ENCODE results near the gene TJP1.
"Not testable (repeated sequence)": the region's sequence is repeated elsewhere in the genome, so short reads cannot be mapped to it uniquely, and the experiment has no call there.

TJP1 gene

GRCh38 chr15:29799859-29800258 lies 22.4 kb downstream of the TJP1 start:
- DNase-seq = no peak

DNA sequence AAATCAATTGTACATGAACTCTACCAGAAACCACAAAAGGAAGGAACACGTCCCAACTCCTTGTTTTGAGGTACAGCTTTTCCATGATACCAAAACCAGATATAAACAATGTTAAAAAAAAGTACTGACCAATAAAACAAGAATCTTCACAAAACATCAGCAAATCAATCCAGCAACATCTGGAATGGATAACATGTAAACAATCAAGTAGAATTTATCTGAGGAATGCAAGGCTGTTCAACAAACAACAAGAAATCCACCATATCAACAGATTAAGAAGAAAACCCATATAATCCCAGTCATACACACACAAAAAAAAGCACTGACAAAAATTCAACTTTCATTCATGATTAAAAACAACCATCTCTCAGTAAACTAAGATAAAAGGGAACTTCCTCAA lies 26.7 kb downstream of the TJP1 start:
- no peak for DNase-seq

DNA sequence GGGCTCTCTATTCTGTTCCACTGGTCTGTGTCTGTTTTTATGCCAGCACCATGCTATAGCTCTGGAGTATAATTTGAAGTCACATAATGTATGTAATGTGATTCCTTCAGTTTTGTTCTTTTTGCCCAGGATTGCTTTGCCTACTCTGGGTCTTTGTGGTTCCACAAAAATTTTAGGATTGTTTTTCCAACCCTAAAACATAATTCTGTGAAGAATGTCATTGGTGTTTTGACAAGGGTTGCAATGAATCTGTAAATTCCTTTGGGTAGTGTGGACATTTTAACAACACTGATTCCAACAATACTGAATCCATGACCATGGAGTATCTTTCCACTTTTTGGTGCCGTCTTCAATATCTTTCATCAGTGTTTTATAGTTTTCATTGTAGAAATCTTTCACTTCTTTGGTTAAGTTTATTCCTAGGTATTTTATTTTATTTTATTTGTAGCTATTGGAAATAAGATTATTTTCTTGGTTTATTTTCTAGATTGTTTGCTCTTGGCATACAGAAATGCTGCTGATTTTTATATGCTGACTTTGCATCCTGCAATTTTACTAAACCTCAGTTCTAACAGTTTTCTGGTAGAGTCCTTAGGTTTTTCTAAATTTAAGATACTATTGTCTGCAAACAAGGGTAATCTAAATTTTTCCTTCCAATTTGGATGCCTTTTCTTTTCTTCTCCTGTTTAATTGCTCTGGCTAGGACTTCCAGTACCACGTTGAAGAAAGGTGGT lies 29.7 kb downstream of the TJP1 start:
- DNase-seq = no peak

DNA sequence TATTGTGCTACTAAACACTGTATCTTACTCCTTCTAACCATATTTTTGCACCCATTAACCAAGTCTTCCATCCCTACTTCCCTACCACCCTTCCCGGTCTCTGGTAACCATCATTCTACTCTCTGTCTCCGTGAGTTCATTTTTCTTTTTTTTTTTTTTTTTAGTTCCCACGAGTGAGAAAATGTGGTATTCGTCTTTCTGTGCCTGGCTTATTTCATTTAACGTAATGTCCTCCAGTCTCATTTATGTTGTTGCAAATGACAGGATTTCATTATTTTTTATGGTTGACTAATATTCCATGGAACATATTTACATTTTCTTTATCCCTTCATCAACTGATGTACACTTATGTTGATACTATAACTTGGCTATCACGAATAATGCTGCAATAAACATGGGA lies 31.7 kb downstream of the TJP1 start:
- no peak for DNase-seq

DNA sequence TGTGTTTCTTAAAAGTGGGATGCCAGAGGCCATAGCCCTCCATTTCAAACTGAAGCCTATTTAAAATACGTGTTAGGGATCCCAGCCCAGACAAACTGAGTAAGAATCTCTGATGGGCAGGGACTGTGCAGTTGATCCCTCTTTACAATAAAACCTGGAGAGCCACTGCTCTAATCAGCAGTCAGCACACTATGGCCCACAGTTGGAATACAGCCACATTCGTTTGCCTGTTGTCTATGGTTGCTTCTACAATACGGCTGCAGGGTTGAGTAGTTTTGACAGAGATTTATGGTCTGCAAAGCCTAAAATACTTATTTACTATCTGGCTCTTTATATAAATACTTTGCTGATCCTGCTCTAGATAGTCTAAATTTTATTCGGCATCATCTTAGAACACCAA lies 32.4 kb downstream of the TJP1 start:
- no peak for DNase-seq

DNA sequence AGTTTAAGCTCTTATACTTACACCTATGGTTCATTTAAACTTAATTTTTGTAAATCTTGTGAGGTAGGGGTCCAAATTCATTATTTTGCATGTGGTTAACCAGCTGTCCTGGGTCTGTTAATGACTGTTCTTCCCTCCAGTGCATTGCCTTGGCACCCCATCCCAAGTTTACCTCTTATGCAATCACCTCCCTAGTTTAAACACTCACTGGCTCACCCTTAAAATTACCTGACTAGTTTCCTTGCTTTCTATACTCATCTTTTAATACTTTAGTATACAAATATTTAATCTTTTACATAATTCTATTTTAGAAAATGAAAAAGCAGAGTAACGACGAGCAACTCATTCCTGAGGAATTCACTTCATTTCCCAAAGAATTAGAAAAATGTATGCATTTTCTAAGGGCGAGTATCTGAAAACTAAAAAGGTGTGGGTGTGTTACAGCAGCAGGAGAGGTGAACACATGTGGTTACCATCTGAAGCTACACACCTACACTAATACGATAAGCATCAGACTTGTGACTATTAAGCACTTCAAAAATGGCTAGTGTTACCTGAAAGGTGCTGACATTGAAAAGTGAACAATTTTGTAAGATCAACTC lies 33.7 kb downstream of the TJP1 start:
- no peak for DNase-seq

GRCh38 chr15:29787767-29788166 lies 34.5 kb downstream of the TJP1 start:
- DNase-seq = no peak

GRCh38 chr15:29785642-29786041 lies 36.6 kb downstream of the TJP1 start:
- DNase-seq = no peak

GRCh38 chr15:29785136-29785535 lies 37.1 kb downstream of the TJP1 start:
- no peak for DNase-seq

DNA sequence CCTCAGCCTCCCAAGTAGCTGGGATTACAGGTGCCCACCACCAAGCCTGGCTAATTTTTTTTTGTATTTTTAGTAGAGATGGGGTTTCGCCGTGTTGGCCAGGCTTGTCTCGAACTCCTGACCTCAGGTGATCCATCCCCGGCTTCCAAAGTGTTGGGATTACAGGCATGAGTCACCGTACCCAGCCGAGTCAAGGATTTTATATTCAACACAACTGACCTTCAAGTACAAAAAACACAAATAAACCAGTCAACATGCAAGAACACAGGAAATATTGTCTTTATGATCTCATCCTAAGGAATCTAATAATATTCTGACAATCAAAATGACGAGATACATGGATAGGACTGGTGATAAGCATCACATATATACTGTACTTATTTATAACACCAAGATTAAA lies 37.9 kb downstream of the TJP1 start:
- no peak for DNase-seq

- not testable (repeated sequence) for DNase-seq
These were observed 39.5 kb downstream of the TJP1 start for GRCh38 chr15:29782816-29783215.

DNA sequence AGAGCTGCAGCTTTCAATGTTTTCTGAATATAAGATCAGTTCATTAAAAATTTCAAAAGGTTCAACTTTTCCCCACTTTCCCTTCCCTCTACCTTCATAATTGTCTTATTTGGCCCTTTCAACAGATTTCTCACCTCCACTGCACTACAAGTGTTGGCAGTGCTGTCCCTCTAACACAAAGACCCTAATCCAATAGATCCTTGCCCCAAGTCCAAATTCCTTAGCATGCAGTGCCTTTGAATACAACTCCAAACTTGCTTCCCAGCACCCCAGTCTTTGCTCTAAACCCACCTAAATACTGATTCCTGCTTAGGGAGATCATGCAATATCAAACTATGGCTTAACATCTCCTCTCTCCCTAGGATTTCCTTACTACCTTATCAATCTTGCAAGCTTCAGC lies 43.9 kb downstream of the TJP1 start:
- no peak for DNase-seq

GRCh38 chr15:29776859-29777258 lies 45.4 kb downstream of the TJP1 start:
- DNase-seq = no peak

GRCh38 chr15:29774900-29775299 lies 47.4 kb downstream of the TJP1 start:
- DNase-seq = no peak

GRCh38 chr15:29773816-29774215 lies 48.5 kb downstream of the TJP1 start:
- no peak for DNase-seq

DNA sequence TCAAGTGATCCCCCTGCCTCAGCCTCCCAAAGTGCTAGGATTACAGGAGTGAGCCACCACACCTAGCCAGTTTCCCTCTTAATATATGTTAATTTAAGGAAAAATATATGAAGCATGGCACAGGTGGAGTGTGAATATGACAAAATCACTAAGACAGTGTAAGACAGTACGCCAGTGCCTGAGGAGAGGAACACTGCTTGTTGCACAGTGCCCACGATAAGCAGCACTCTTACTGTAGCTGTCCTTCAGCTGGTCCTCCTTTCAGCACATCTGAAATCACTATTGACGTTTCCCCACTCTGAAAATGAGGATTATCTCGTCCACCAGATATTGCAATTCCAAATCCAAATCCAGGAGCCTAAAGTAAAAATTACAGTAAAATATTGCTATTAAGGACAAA lies 49.3 kb downstream of the TJP1 start:
- DNase-seq = no peak

- no peak for DNase-seq
These were observed 51.5 kb downstream of the TJP1 start for GRCh38 chr15:29770796-29771195.

GRCh38 chr15:29765898-29766527 lies 56.3 kb downstream of the TJP1 start:
- DNase-seq = no peak

- no peak for DNase-seq
These were observed 56.9 kb downstream of the TJP1 start for GRCh38 chr15:29765234-29765841.

GRCh38 chr15:29759596-29759995 lies 62.7 kb downstream of the TJP1 start:
- no peak for DNase-seq

DNA sequence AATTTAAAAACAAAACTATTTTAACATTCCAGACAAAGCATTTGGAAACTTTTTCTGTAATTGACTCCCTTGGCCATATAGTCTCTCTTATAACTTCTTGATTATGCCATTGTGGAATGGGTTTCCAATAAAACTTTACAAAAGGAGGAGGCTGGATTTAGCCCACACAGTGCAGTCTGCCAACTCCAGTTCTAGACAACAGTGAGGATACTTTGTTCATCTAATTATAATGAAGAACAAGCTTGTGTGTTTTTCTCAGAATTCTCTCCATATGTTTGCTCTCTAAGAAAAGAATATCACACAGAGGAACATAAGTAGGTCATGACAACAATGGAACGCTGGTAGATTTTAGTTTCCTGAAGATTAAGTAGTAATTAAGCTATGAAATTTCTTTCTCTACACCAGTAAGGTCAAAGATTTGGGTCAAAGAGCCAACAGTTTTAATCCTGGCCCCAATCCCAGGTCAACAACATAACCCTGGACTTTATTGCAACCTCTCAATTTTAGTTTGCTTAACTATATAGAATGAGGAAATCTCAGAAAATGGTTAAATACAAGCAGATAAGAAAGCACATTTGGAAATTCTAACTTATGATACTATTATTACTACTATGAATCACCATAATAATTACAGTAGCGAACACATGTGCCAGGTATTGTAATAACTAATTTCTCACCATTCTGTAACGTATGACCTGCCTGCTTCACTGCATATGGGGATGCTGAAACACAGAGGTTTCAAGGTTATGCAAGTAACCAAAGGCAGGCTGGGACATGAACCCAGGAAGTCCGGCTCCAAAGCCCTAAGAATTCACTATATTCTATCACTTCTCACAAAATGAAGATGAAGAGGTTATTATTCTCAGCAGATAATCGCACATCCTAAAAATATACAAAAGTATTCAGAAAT lies 65.7 kb downstream of the TJP1 start:
- no peak for DNase-seq

- not testable (repeated sequence) for DNase-seq
These were observed 68.3 kb downstream of the TJP1 start for GRCh38 chr15:29754009-29754408.

- no peak for DNase-seq
These were observed 68.8 kb downstream of the TJP1 start for GRCh38 chr15:29753506-29753905.

Measured in activated naive CD4-positive, alpha-beta T cell treated with Interleukin-2 at 50 U/mL for 16 hours (primary cell).